IMR-90 (cell line): ENCODE results near the gene TRPM4. TPM values are rescaled to one million over a fixed set of nuclear protein-coding genes. Genes with fewer than 3 reads are reported as not detected.
A peak's percentile ranks its signal among the peaks of the same experiment; 100 is the strongest.

Experiments used
- ATAC-seq: fragments of 200-7000 bp; cut with Tn5 transposase; 2 replicates; pipeline ENCODE4 v1.9.1; 2020; ENCODE audit warnings: low read depth, mild to moderate bottlenecking, moderate library complexity
- BruUV-seq: library from RNA; stranded (reverse); fragments of 400-500 nt; replicated peaks from 2 replicates; lab custom pipeline; 2021; lab: Mats Ljungman, UMichigan
- CTCF ChIA-PET: fragments of 300-600 bp; formaldehyde crosslinking; extraction: SDS; loops from one replicate; lab custom pipeline; 2021; ENCODE audit warnings: antibody characterized with exemption; lab: Yijun Ruan, JAX
- POLR2A ChIA-PET: fragments of 300-600 bp; sonication (Branson Sonifier 250); formaldehyde crosslinking; loops from one replicate; lab custom pipeline; 2022; ENCODE audit warnings: antibody characterized with exemption; ENCODE audit not compliant: unreplicated experiment; lab: Charles Lee
- DNase-seq: peaks from one replicate; pipeline ENCODE4 v3.0.0; 2013
- H2AFZ ChIP-seq: replicated peaks from 2 replicates; pipeline ENCODE3; 2013; ENCODE audit warnings: low read length, mild to moderate bottlenecking; ENCODE audit not compliant: poor library complexity
- H2AK5ac ChIP-seq: 2 replicates; pipeline ENCODE4 v1.6.1; 2013; ENCODE audit warnings: low read depth, low read length, inconsistent platforms
- H2AK9ac ChIP-seq: replicated peaks from 2 replicates; pipeline ENCODE3; 2013; ENCODE audit warnings: mild to moderate bottlenecking, low read depth, low read length, moderate library complexity; ENCODE audit not compliant: poor library complexity
- H2BK120ac ChIP-seq: 2 replicates; pipeline ENCODE4 v1.6.1; 2013; ENCODE audit warnings: low read depth, low read length, inconsistent platforms
- H2BK15ac ChIP-seq: 3 replicates; pipeline ENCODE4 v1.6.1; 2013; ENCODE audit warnings: low read depth, low read length, inconsistent platforms
- H2BK20ac ChIP-seq: 2 replicates; pipeline ENCODE4 v1.6.1; 2013; ENCODE audit warnings: low read depth, mild to moderate bottlenecking, inconsistent platforms, low read length, moderate library complexity
- H2BK5ac ChIP-seq: 2 replicates; pipeline ENCODE4 v1.6.1; 2013; ENCODE audit warnings: mild to moderate bottlenecking, low read depth, low read length, inconsistent platforms; ENCODE audit not compliant: poor library complexity, severe bottlenecking
- H3K14ac ChIP-seq: replicated peaks from 2 replicates; pipeline ENCODE4 v1.6.1; 2013; ENCODE audit warnings: low read depth, low read length, inconsistent platforms
- H3K18ac ChIP-seq: 2 replicates; pipeline ENCODE4 v1.6.1; 2013; ENCODE audit warnings: low read depth, low read length, control low read depth
- H3K23ac ChIP-seq: 2 replicates; pipeline ENCODE4 v1.6.1; 2013; ENCODE audit warnings: low read depth, low read length, inconsistent platforms
- H3K27ac ChIP-seq: 2 replicates; pipeline ENCODE4 v1.5.1; 2013; ENCODE audit warnings: mild to moderate bottlenecking, control low read depth, low read length; ENCODE audit not compliant: insufficient read depth
- H3K27me3 ChIP-seq: 2 replicates; pipeline ENCODE4 v1.6.1; 2013; ENCODE audit warnings: low read length; ENCODE audit not compliant: control insufficient read depth, insufficient read depth
- H3K36me3 ChIP-seq: 2 replicates; pipeline ENCODE4 v1.6.1; 2013; ENCODE audit warnings: low read length, mixed read lengths; ENCODE audit not compliant: control insufficient read depth, insufficient read depth
- H3K4ac ChIP-seq: 2 replicates; pipeline ENCODE4 v1.6.1; 2013; ENCODE audit warnings: low read depth, low read length, inconsistent platforms
- H3K4me1 ChIP-seq: 2 replicates; pipeline ENCODE4 v1.6.1; 2013; ENCODE audit warnings: low read length, mixed read lengths; ENCODE audit not compliant: control insufficient read depth, insufficient read depth
- H3K4me2 ChIP-seq: 2 replicates; pipeline ENCODE4 v1.6.1; 2013; ENCODE audit warnings: low read depth, mild to moderate bottlenecking, control low read depth, low read length, moderate library complexity
- H3K4me3 ChIP-seq: 2 replicates; pipeline ENCODE4 v1.5.1; 2013; ENCODE audit warnings: low read depth, mild to moderate bottlenecking, control low read depth, low read length, moderate library complexity; ENCODE audit not compliant: insufficient read depth
- H3K56ac ChIP-seq: 2 replicates; pipeline ENCODE4 v1.6.1; 2013; ENCODE audit warnings: low read length, inconsistent platforms; ENCODE audit not compliant: insufficient read depth; ENCODE audit errors: extremely low read depth
- H3K79me1 ChIP-seq, 2 experiments: 2 replicates each; pipeline ENCODE4 v1.6.1; 2013; ENCODE audit warnings: low read length in 2 of 2, inconsistent platforms in 1 of 2, low read depth in 1 of 2
- H3K9ac ChIP-seq: 2 replicates; pipeline ENCODE4 v1.6.1; 2013; ENCODE audit warnings: low read depth, low read length, control low read depth
- H3K9me1 ChIP-seq: 2 replicates; pipeline ENCODE4 v1.6.1; 2013; ENCODE audit warnings: low read length, inconsistent platforms; ENCODE audit not compliant: insufficient read depth
- H3K9me3 ChIP-seq: 2 replicates; pipeline ENCODE4 v1.6.1; 2013; ENCODE audit warnings: low read length; ENCODE audit not compliant: control insufficient read depth, insufficient read depth
- H4K20me1 ChIP-seq: 2 replicates; pipeline ENCODE4 v1.6.1; 2013; ENCODE audit warnings: low read length, inconsistent platforms; ENCODE audit not compliant: insufficient read depth
- H4K5ac ChIP-seq: 2 replicates; pipeline ENCODE4 v1.6.1; 2013; ENCODE audit warnings: mild to moderate bottlenecking, low read depth, low read length, control low read depth
- H4K8ac ChIP-seq, 2 experiments: 2 replicates each; pipeline ENCODE4 v1.6.1; 2013; ENCODE audit warnings: low read depth in 2 of 2, low read length in 2 of 2, control low read depth in 1 of 2, inconsistent platforms in 1 of 2
- H4K91ac ChIP-seq: 2 replicates; pipeline ENCODE4 v1.6.1; 2013; ENCODE audit warnings: low read depth, low read length, inconsistent platforms; ENCODE audit not compliant: insufficient read depth
- BHLHE40 ChIP-seq: fragments of 150-350 bp; IDR thresholded peaks from 2 replicates; pipeline ENCODE4 v1.6.1; 2016; ENCODE audit warnings: mild to moderate bottlenecking, low read depth, low read length
- CHD1 ChIP-seq: IDR thresholded peaks from 2 replicates; pipeline ENCODE4 v1.6.1; 2012; ENCODE audit warnings: low read depth, low read length, improper control_type of control experiment
- FOS ChIP-seq: fragments of 150-350 bp; IDR thresholded peaks from 2 replicates; pipeline ENCODE4 v1.6.1; 2016; ENCODE audit warnings: low read depth, low read length
- MAZ ChIP-seq: IDR thresholded peaks from 2 replicates; pipeline ENCODE4 v1.6.1; 2012; ENCODE audit warnings: low read depth, mild to moderate bottlenecking, low read length, improper control_type of control experiment, moderate library complexity, borderline replicate concordance
- MXI1 ChIP-seq: IDR thresholded peaks from 2 replicates; pipeline ENCODE4 v1.6.1; 2012; ENCODE audit warnings: low read depth, mild to moderate bottlenecking, low read length, moderate library complexity, borderline replicate concordance
- RFX5 ChIP-seq: IDR thresholded peaks from 2 replicates; pipeline ENCODE4 v1.8.0; 2012; ENCODE audit warnings: low read depth, mild to moderate bottlenecking, low read length, moderate library complexity
- USF2 ChIP-seq: fragments of 150-350 bp; IDR thresholded peaks from 2 replicates; pipeline ENCODE4 v1.6.1; 2017; ENCODE audit warnings: mild to moderate bottlenecking, antibody characterized with exemption, low read length, low read depth
- WGBS, 2 experiments: methylation state at CpG; one replicate each; pipeline versions ENCODE4 v1.1.5 to v1.1.7; 2013; ENCODE audit warnings: missing lambda C conversion rate in 2 of 2; ENCODE audit not compliant: insufficient read length in 1 of 2; ENCODE audit errors: extremely low coverage in 2 of 2; 5-methylcytosine and 5-hydroxymethylcytosine counted together
- dilution Hi-C: fragments of 300-500 bp; cut with HindIII; formaldehyde crosslinking; loops from one replicate; pipeline ENCODE4 v1.14.3; 2018; ENCODE audit warnings: low sequenced_read_pairs; ENCODE audit not compliant: unreplicated experiment
- in situ Hi-C: fragments of 300-500 bp; cut with MboI; formaldehyde crosslinking; loops from 3 replicates; pipeline ENCODE4 v1.14.3; 2019; ENCODE audit warnings: low sequenced_read_pairs, inconsistent platforms, mixed read lengths
- intact Hi-C: fragments of 100-400 bp; cut with micrococcal nuclease; formaldehyde crosslinking; loops from 2 replicates; pipeline ENCODE4 v1.10.0; 2022
- polyA plus RNA-seq, 3 experiments: library from polyadenylated mRNA; depleted of rRNA; stranded (reverse); fragments of >200 nt; gene quantifications; 2 replicates each; pipeline ENCODE4 v1.2.3, GENCODE V29; 2012; ENCODE audit warnings: low replicate concordance in 1 of 3
- total RNA-seq: library from RNA; depleted of rRNA; stranded (reverse); fragments of >200 nt; gene quantifications from 2 replicates; pipeline ENCODE4 v1.2.3, GENCODE V29; 2012

The TRPM4 gene
- total and polyA plus RNA-seq, 2 of the 4 experiments (the other 2 are of a cell fraction), result 2.2 to 19.7 TPM

- H4K8ac ChIP-seq, result no peak overlapping the region
- H2AFZ ChIP-seq, result no peak overlapping the region
- no peak overlapping the region for H2BK20ac ChIP-seq
- in situ Hi-C loops (no loop called here), intact Hi-C loops (no loop called here), dilution Hi-C loops (no loop called here)
- no peak overlapping the region for H2AK5ac ChIP-seq
- H3K79me1 ChIP-seq, result no peaks in the 10 kb centered on the region
- no peaks in the 10 kb centered on the region for H4K20me1 ChIP-seq
- H3K23ac ChIP-seq, result no peak overlapping the region
- H2BK5ac ChIP-seq, result peak overlapping the region; percentile 63
- H3K27ac ChIP-seq, result no peak overlapping the region
- H3K4me3 ChIP-seq, result no peak overlapping the region
- H3K56ac ChIP-seq, result no peak overlapping the region
- no peak overlapping the region for H3K9ac ChIP-seq
- H2AK9ac ChIP-seq, result no peak overlapping the region
- H3K9me1 ChIP-seq, result peaks cover 3% of the 10 kb centered on the region; the same call in 1 of the 2 replicates
- ATAC-seq (no peak), DNase-seq (no peak)
- H3K18ac ChIP-seq, result no peak overlapping the region
- POLR2A ChIA-PET, result interaction anchor here (0.6 kb wide), 1 partner anchor 23 kb away, joined by 8 read pairs; no protein-coding TSS in a partner anchor
- CTCF ChIA-PET, result no interaction called here
- no peaks in the 10 kb centered on the region for H3K9me3 ChIP-seq
- no peak overlapping the region for H2BK15ac ChIP-seq
- no peaks in the 10 kb centered on the region for H3K36me3 ChIP-seq
- WGBS, 2 experiments, result 13 to 100% methylated on average over 1 of the region's 6 CpGs
- no peak overlapping the region for H4K5ac ChIP-seq
- no peak overlapping the region for H2BK120ac ChIP-seq
- no peak overlapping the region for H3K4me2 ChIP-seq
- TF ChIP-seq MXI1 (no peak), BHLHE40 (no peak), CHD1 (no peak), USF2 (no peak), FOS (no peak), RFX5 (no peak), MAZ (no peak)
- BruUV-seq, result no TSS peak
- H3K14ac ChIP-seq, result no peak overlapping the region
- H3K4ac ChIP-seq, result no peak overlapping the region
- no peak overlapping the region for H4K91ac ChIP-seq
- no peaks in the 10 kb centered on the region for H3K27me3 ChIP-seq
- peaks cover 9% of the 10 kb centered on the region for H3K4me1 ChIP-seq
Measured at GRCh38 chr19:49141352-49141751, 16.2 kb upstream of the TRPM4 start.
